Urothelium cell line (cell line): ENCODE results near the gene TGFB2.
A peak's percentile ranks its signal among the peaks of the same experiment; 100 is the strongest.

Experiments
- DNase-seq: peaks from one replicate; pipeline ENCODE4 v3.0.0; 2011; ENCODE audit warnings: low spot score, mixed read lengths
- FAIRE-seq: peaks from 2 replicates; lab custom pipeline; 2011; peaks lifted over from hg19 to GRCh38; lab: Jason Lieb, UNC

TGFB2 gene

GRCh38 chr1:218479436-218480115 is 134.4 kb downstream of the TGFB2 start:
- DNase-seq = no peak
- no peak for FAIRE-seq

- DNase-seq (peak; percentile 60), FAIRE-seq (peak; percentile 59)
Measured at GRCh38 chr1:218480137-218480536, 135.0 kb downstream of the TGFB2 start.

DNA sequence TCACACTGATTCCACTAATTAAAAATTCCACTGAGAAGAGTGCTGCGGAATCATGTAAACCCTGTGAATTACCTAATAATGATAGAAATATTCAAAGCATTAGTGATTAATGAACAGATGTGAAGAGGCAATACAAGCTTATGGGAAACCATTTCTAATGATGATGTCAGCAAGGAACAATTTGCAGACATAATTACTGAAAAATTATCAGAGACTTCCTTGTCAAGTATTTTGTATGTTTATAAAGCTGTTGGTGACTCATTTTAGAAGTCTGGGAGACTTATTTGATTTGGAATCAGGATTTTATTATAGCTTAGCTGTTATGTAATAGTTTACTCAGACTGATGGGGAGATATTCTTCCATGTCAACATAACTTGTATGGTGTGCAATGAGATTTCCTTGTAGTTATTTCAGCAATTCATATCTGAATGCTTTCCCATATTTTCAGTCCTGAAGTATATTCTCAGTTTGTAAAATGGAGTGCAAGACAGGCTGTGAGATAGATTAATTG is 135.5 kb downstream of the TGFB2 start:
- no peak for FAIRE-seq
- no peak for DNase-seq

GRCh38 chr1:218481116-218481775 is 136.1 kb downstream of the TGFB2 start:
- FAIRE-seq = no peak
- DNase-seq = no peak

DNA sequence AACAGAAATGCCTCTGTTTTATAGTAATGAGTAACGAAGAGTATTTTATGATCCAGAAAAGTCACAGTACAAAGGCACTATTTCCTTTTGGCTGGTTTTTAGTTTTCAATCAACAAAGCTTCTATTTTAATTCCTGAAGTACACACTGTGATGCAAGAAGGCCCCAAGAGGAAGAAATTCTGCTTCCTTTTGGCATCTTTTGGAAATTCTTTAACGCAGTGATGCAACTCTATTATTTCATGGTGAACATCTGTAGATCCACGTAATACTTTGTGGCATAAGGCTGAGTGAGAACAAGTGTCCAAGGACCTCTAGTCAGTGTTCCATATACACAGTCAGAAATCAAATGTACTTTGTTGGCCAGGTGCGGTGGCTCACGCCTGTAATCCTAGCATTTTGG is 137.5 kb downstream of the TGFB2 start:
- FAIRE-seq (no peak), DNase-seq (no peak)

GRCh38 chr1:218485241-218485928 is 140.2 kb downstream of the TGFB2 start:
- FAIRE-seq (peak; percentile 82), DNase-seq (no peak)

DNA sequence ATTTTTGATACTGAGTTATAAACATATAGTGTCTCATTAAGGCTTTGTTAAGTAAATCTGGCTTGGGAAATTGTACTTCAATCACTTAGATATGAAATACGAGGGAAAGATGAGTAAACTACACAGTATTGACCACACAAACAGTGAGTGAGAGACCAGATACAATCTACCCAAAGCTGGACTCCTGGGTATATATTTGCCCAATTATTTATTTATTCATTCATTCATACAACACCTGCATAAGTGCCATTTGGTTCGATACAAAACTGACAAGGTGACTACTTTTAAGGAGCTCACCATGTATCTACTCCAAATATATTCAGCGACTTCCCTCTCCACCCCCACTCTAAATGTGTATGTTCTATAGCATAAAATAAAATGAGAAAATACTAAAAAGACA is 143.4 kb downstream of the TGFB2 start:
- DNase-seq = no peak
- FAIRE-seq = no peak

GRCh38 chr1:218488986-218489385 is 143.8 kb downstream of the TGFB2 start:
- DNase-seq (peak; percentile 76), FAIRE-seq (no peak)

- DNase-seq = no peak
- FAIRE-seq = no peak
Measured at GRCh38 chr1:218490406-218490922, 145.3 kb downstream of the TGFB2 start.

GRCh38 chr1:218492874-218493273 is 147.7 kb downstream of the TGFB2 start:
- peak; percentile 50 for FAIRE-seq

DNA sequence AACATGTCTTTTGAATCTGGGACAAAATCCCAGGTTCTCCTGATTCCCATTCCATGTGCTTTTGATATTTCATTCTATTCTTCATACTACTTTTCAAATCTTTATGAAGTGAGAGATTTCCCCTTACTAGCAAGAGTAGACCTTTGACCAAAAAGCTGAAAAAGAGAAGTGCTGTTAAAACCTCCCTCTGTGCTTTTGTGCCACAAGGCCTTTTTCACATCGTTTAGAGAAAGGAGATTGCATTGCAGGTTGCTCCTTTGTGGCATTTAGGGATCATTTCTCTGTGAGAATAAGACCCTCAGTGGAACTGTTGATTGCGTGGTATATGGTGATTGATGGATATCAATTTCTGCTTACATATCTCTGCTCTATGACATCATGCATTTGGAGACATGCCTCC is 148.8 kb downstream of the TGFB2 start:
- DNase-seq (no peak), FAIRE-seq (no peak)

More at GRCh38 chr1:218492874-218493273, 147.7 kb downstream of the TGFB2 start:
- no peak for DNase-seq
